Esophagus muscularis mucosa (tissue), 4 donors: ENCODE measurements around the gene ADGRV1.

Source experiments
- EP300 ChIP-seq: sonication (generic); formaldehyde crosslinking; IDR thresholded peaks from one replicate; pipeline ENCODE4 v1.6.1; 2017; ENCODE audit warnings: antibody characterized with exemption
- POLR2A ChIP-seq: fragments of 450-650 bp; IDR thresholded peaks from one replicate; pipeline ENCODE4 v1.6.1; 2017; ENCODE audit warnings: antibody characterized with exemption, moderate library complexity, mild to moderate bottlenecking, low read depth
- POLR2AphosphoS5 ChIP-seq, 2 donors: sonication (generic); formaldehyde crosslinking; IDR thresholded peaks; one replicate each; pipeline ENCODE4 v1.6.1; 2017; ENCODE audit warnings: antibody characterized with exemption in 2 of 2
- TF ChIP-seq, protein P1 (sequence below), 3 experiments: fragments of 200-600 bp in 2 of 3; fragments of 450-650 bp in 1 of 3; sonication (generic) in 2 of 3; IDR thresholded peaks; one replicate each; pipeline ENCODE4 v1.5.1; 2017 to 2019; ENCODE audit warnings: antibody characterized with exemption in 3 of 3, mild to moderate bottlenecking in 2 of 3, moderate library complexity in 1 of 3

GRCh38 chr5:91006713-91007112 is 448.1 kb downstream of the ADGRV1 start:
- TF ChIP-seq POLR2AphosphoS5 (IDR thresholded peaks at IDR 0.05) (no peak), EP300 (no peak), POLR2A (no peak)
- TF ChIP-seq, protein P1, sequence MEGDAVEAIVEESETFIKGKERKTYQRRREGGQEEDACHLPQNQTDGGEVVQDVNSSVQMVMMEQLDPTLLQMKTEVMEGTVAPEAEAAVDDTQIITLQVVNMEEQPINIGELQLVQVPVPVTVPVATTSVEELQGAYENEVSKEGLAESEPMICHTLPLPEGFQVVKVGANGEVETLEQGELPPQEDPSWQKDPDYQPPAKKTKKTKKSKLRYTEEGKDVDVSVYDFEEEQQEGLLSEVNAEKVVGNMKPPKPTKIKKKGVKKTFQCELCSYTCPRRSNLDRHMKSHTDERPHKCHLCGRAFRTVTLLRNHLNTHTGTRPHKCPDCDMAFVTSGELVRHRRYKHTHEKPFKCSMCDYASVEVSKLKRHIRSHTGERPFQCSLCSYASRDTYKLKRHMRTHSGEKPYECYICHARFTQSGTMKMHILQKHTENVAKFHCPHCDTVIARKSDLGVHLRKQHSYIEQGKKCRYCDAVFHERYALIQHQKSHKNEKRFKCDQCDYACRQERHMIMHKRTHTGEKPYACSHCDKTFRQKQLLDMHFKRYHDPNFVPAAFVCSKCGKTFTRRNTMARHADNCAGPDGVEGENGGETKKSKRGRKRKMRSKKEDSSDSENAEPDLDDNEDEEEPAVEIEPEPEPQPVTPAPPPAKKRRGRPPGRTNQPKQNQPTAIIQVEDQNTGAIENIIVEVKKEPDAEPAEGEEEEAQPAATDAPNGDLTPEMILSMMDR (IDR thresholded peaks at IDR 0.05), result no peak
